ENCODE measurements around the gene HMOX1.

- no peak for TF ChIP-seq DNMT1 (CRISPR knock-in tag; IDR thresholded peaks at IDR 0.05)
- TF ChIP-seq ZNF138 (CRISPR knock-in tag; IDR thresholded peaks at IDR 0.05; ENCODE audit: low read depth): no peak
- TF ChIP-seq HNRNPUL1 (IDR thresholded peaks at IDR 0.05; ENCODE audit: low read depth, low read length): no peak
- TF ChIP-seq JUN (CRISPR knock-in tag; IDR thresholded peaks at IDR 0.05): no peak
- TF ChIP-seq POLR2AphosphoS5 (IDR thresholded peaks at IDR 0.05; ENCODE audit: low read depth, low read length): no peak
- TF ChIP-seq FOSL2 (CRISPR knock-in tag; IDR thresholded peaks at IDR 0.05): no peak
- TF ChIP-seq ZFX (CRISPR knock-in tag; IDR thresholded peaks at IDR 0.05; ENCODE audit: low read depth): no peak
- no peak for TF ChIP-seq ZNF704 (CRISPR knock-in tag; IDR thresholded peaks at IDR 0.05; ENCODE audit: borderline replicate concordance)
- no peak for TF ChIP-seq ZBTB33 (CRISPR knock-in tag; IDR thresholded peaks at IDR 0.05)
- no peak for TF ChIP-seq TAF1 (CRISPR knock-in tag; IDR thresholded peaks at IDR 0.05)
These were observed 36.7 kb downstream of the HMOX1 start for GRCh38 chr22:35417606-35418005.
